KMS-11 (cell line): ENCODE results near the gene CEP162.
"Not testable (repeated sequence)": the region's sequence is repeated elsewhere in the genome, so short reads cannot be mapped to it uniquely, and the experiment has no call there.

Experiments used
- H2AFZ ChIP-seq: fragments of 200-600 bp; sonication (generic); 2 replicates; pipeline ENCODE4 v1.6.1; 2016; ENCODE audit warnings: antibody characterized with exemption, mixed run types, low read depth
- H3K27ac ChIP-seq: fragments of 200-600 bp; sonication (generic); 2 replicates; pipeline ENCODE4 v1.6.1; 2016; ENCODE audit warnings: mild to moderate bottlenecking, mixed run types
- H3K27me3 ChIP-seq: fragments of 200-600 bp; sonication (generic); 2 replicates; pipeline ENCODE4 v1.6.1; 2017; ENCODE audit warnings: mild to moderate bottlenecking, low read depth, mixed run types, moderate library complexity; ENCODE audit not compliant: insufficient read depth
- H3K36me3 ChIP-seq: fragments of 200-600 bp; sonication (generic); 2 replicates; pipeline ENCODE4 v1.6.1; 2017; ENCODE audit warnings: mild to moderate bottlenecking, mixed run types; ENCODE audit not compliant: insufficient read depth
- H3K4me1 ChIP-seq: fragments of 200-600 bp; sonication (generic); 2 replicates; pipeline ENCODE4 v1.6.1; 2016; ENCODE audit warnings: mild to moderate bottlenecking, low read depth, mixed run types; ENCODE audit not compliant: poor library complexity, severe bottlenecking
- H3K4me2 ChIP-seq: fragments of 200-600 bp; sonication (generic); 2 replicates; pipeline ENCODE4 v1.7.0; 2016; ENCODE audit warnings: mild to moderate bottlenecking, mixed run types
- H3K4me3 ChIP-seq: fragments of 200-600 bp; sonication (generic); IDR thresholded peaks from 2 replicates; pipeline ENCODE4 v1.6.1; 2017; ENCODE audit warnings: low read depth, low read length, mixed read lengths; ENCODE audit not compliant: insufficient read depth
- H3K79me2 ChIP-seq: fragments of 200-600 bp; sonication (generic); 2 replicates; pipeline ENCODE4 v1.6.1; 2016; ENCODE audit warnings: low read depth, mixed run types; ENCODE audit not compliant: insufficient read depth
- H3K9ac ChIP-seq: fragments of 200-600 bp; sonication (generic); 2 replicates; pipeline ENCODE4 v1.6.1; 2016; ENCODE audit warnings: mild to moderate bottlenecking, mixed run types
- H4K20me1 ChIP-seq: fragments of 200-600 bp; sonication (generic); 2 replicates; pipeline ENCODE4 v1.6.1; 2016; ENCODE audit warnings: mild to moderate bottlenecking, mixed run types; ENCODE audit not compliant: insufficient read depth
- TF ChIP-seq, protein P1 (sequence below): fragments of 200-600 bp; sonication (generic); conservative IDR thresholded peaks from 2 replicates; pipeline ENCODE4 v1.6.1; 2017; ENCODE audit warnings: low read depth, mild to moderate bottlenecking, antibody characterized with exemption, low read length, moderate library complexity, mixed read lengths

The CEP162 gene

DNA sequence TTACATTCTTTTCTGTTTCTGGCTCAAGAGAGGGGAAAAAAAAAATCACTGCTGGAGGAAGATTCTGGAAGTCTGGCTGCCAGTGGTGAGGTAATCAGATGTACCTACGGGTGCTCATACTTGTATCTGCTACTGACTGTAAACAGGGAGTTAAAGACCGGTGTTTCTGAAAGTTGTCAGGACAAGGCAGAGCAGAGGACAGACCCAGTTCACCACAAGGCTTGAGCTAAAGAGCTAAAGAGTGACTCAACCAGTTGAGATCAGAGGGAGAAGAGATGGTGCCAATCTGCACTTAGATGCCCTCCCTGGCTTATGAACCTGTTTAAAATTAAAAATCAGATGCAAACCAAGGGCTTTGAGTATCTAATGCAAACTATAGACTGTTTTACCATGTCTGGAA is 55.4 kb downstream of the CEP162 start:
- Histone ChIP-seq H3K9ac (no peak overlapping the region), H3K27ac (no peak overlapping the region), H3K36me3 (no peaks in the 10 kb centered on the region), H3K4me3 (no peak overlapping the region), H3K79me2 (no peaks in the 10 kb centered on the region), H4K20me1 (no peaks in the 10 kb centered on the region), H3K4me1 (no peaks in the 10 kb centered on the region), H3K4me2 (no peak overlapping the region), H2AFZ (no peak overlapping the region), H3K27me3 (no peaks in the 10 kb centered on the region)
- TF ChIP-seq, protein P1, sequence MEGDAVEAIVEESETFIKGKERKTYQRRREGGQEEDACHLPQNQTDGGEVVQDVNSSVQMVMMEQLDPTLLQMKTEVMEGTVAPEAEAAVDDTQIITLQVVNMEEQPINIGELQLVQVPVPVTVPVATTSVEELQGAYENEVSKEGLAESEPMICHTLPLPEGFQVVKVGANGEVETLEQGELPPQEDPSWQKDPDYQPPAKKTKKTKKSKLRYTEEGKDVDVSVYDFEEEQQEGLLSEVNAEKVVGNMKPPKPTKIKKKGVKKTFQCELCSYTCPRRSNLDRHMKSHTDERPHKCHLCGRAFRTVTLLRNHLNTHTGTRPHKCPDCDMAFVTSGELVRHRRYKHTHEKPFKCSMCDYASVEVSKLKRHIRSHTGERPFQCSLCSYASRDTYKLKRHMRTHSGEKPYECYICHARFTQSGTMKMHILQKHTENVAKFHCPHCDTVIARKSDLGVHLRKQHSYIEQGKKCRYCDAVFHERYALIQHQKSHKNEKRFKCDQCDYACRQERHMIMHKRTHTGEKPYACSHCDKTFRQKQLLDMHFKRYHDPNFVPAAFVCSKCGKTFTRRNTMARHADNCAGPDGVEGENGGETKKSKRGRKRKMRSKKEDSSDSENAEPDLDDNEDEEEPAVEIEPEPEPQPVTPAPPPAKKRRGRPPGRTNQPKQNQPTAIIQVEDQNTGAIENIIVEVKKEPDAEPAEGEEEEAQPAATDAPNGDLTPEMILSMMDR: no peak

DNA sequence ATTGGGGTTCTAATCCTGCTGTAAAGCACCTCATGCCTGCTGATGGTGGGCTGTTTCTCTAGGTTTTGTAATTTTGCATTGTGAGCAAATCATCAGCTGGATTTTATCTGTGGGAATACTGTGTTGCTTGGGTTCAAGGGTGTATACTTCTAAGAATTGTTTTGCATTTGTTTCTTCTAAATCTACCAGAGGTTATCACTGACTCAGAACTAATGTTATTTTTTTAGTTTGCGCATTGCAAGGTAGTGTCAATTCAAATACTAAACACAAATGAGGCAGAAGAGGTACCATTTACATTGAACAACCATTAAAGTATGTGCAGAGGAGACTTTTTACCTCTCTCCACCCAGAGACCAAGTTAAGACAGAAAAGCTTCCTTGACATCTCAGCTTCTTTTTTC is 60.0 kb downstream of the CEP162 start:
- Histone ChIP-seq H3K4me2 (no peak overlapping the region), H3K27ac (no peak overlapping the region), H3K36me3 (no peaks in the 10 kb centered on the region), H3K4me1 (no peaks in the 10 kb centered on the region), H3K9ac (no peak overlapping the region), H4K20me1 (no peaks in the 10 kb centered on the region), H2AFZ (no peak overlapping the region), H3K27me3 (no peaks in the 10 kb centered on the region), H3K4me3 (no peak overlapping the region), H3K79me2 (no peaks in the 10 kb centered on the region)
- TF ChIP-seq, protein P1: no peak

DNA sequence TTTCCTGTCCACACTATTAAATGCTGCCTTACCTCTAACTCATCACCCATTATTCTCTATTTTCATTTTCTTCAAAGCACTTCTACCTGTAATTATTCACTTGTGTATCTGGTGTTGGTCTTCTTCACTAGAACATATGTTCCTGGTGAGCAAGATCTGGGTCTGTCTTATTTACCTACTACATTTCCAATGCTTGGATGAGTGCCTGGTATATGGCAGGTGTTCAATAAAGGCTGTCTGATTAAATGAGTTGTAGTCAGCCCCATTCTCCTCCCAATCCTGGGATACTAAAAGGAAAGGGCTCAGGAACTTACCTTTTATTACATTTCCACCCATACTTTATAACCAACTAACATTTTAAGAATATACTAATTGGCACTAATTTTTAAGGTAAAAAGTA is 61.0 kb downstream of the CEP162 start:
- TF ChIP-seq, protein P1: no peak
- Histone ChIP-seq H3K79me2 (no peaks in the 10 kb centered on the region), H3K9ac (no peak overlapping the region), H3K27me3 (no peaks in the 10 kb centered on the region), H3K4me2 (no peak overlapping the region), H3K27ac (no peak overlapping the region), H3K4me3 (no peak overlapping the region), H3K4me1 (no peaks in the 10 kb centered on the region), H4K20me1 (no peaks in the 10 kb centered on the region), H2AFZ (no peak overlapping the region), H3K36me3 (no peaks in the 10 kb centered on the region)

DNA sequence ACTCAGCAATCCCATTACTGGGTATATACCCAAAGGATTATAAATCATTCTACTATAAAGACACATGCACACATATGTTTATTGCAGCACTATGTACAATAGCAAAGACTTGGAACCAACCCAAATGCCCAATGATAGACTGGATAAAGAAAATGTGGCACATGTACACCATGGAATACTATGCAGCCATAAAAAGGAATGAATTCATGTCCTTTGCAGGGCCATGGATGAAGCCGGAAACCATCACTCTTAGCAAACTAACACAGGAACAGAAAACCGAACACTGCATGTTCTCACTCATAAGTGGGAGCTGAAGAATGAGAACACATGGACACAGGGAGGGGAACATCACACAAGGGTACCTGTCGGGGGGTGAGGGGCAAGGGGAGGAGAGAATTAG is 63.1 kb downstream of the CEP162 start:
- H3K9ac ChIP-seq, H3K79me2 ChIP-seq, H3K36me3 ChIP-seq, H3K4me3 ChIP-seq, H3K27ac ChIP-seq, H4K20me1 ChIP-seq, H3K4me1 ChIP-seq, H3K27me3 ChIP-seq, H3K4me2 ChIP-seq, H2AFZ ChIP-seq: not testable (repeated sequence)

DNA sequence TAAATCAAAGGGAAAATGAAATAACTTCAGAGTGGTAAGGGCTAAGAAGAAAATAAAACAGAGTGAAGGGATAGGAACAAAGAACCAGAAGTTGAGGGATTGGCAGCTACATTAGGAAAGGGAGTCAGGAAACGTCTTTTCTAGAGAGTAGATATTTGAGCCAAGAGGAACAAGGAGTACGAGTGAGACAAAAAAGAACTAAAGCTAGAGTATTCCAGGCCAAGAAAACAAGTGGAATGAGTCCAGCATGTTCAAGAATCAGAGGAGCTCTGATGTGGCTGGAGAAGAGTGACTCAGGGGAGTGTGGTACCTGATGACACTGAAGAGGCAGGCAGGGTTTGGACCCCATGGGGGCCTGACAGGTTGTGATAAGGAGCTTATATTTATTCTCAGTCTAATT is 66.3 kb downstream of the CEP162 start:
- Histone ChIP-seq H3K36me3 (no peaks in the 10 kb centered on the region), H3K27ac (no peak overlapping the region), H3K4me1 (no peaks in the 10 kb centered on the region), H3K27me3 (no peaks in the 10 kb centered on the region), H4K20me1 (no peaks in the 10 kb centered on the region), H3K79me2 (no peaks in the 10 kb centered on the region), H3K4me3 (no peak overlapping the region), H3K4me2 (no peak overlapping the region), H2AFZ (no peak overlapping the region), H3K9ac (no peak overlapping the region)
- TF ChIP-seq, protein P1: no peak
